Measurements from ENCODE around the gene PROCA1.

- TF ChIP-seq CTCF (conservative IDR thresholded peaks at IDR 0.05 in 1 of 2, IDR thresholded peaks at IDR 0.05 in 1 of 2; ENCODE audit: extremely low read depth in 1 of 2, insufficient read depth in 1 of 2, low read depth in 1 of 2, low read length in 2 of 2) = no peak
- TF ChIP-seq EZH2 (IDR thresholded peaks at IDR 0.05; ENCODE audit: borderline replicate concordance, low read length) = no peak
These were observed 9.5 kb downstream of the PROCA1 start for GRCh38 chr17:28702026-28702751.

Measured in mammary epithelial cell (primary cell).